Endothelial cell of umbilical vein (primary cell): ENCODE results near the gene FAM131C. TPM values are rescaled to one million over a fixed set of nuclear protein-coding genes. Genes with fewer than 3 reads are reported as not detected.

Experiments used
- BruUV-seq: library from RNA; stranded (reverse); fragments of 400-500 nt; replicated peaks from 2 replicates; lab custom pipeline; 2021; lab: Mats Ljungman, UMichigan
- CTCF ChIA-PET: fragments of 300-600, 350-600 bp; sonication (Branson Sonifier 250); formaldehyde crosslinking; loops from one replicate; lab custom pipeline; 2021; ENCODE audit warnings: antibody characterized with exemption, inconsistent platforms; lab: Charles Lee
- POLR2A ChIA-PET: fragments of 300-600, 350-600 bp; sonication (Branson Sonifier 250); formaldehyde crosslinking; loops from one replicate; lab custom pipeline; 2021; ENCODE audit warnings: antibody characterized with exemption, inconsistent platforms; lab: Charles Lee
- DNase-seq: peaks from one replicate; pipeline ENCODE4 v3.0.0-alpha.2; 2011; ENCODE audit warnings: low read depth, low spot score
- FAIRE-seq: peaks from 2 replicates; lab custom pipeline; 2011; peaks lifted over from hg19 to GRCh38; lab: Jason Lieb, UNC
- H2AFZ ChIP-seq: 2 replicates; pipeline ENCODE4 v1.6.0; 2012; ENCODE audit warnings: low read depth, low read length, control low read depth, inconsistent platforms
- H3K27ac ChIP-seq: 2 replicates; pipeline ENCODE4 v1.5.1; 2011; ENCODE audit warnings: low read depth, mild to moderate bottlenecking, control low read depth, low read length, moderate library complexity; ENCODE audit not compliant: insufficient read depth
- H3K27me3 ChIP-seq, 2 experiments: 2 replicates each; pipeline versions ENCODE4 v1.6.0 to v1.6.1; 2011; ENCODE audit warnings: low read length in 2 of 2, mixed read lengths in 1 of 2; ENCODE audit not compliant: control insufficient read depth in 2 of 2, insufficient read depth in 2 of 2
- H3K36me3 ChIP-seq, 2 experiments: 2 replicates in 1 of 2; 3 replicates in 1 of 2; pipeline ENCODE4 v1.5.1; 2011; ENCODE audit warnings: low read length in 2 of 2, mild to moderate bottlenecking in 1 of 2, moderate library complexity in 1 of 2; ENCODE audit not compliant: control insufficient read depth in 2 of 2, insufficient read depth in 2 of 2; ENCODE audit errors: extremely low read depth in 1 of 2
- H3K4me1 ChIP-seq: 3 replicates; pipeline ENCODE4 v1.5.1; 2011; ENCODE audit warnings: mild to moderate bottlenecking, low read length; ENCODE audit not compliant: control insufficient read depth, insufficient read depth; ENCODE audit errors: extremely low read depth
- H3K4me2 ChIP-seq: 2 replicates; pipeline ENCODE4 v1.6.1; 2011; ENCODE audit warnings: low read length, control low read depth, mixed read lengths; ENCODE audit not compliant: insufficient read depth
- H3K4me3 ChIP-seq, 3 experiments: fragments of 200-600 bp in 1 of 3; sonication (generic), shearing (Covaris generic) in 1 of 3; replicated peaks in 1 of 3; 2 replicates each; pipeline ENCODE4 v1.5.1; 2011 to 2016; ENCODE audit warnings: control low read depth in 3 of 3, low read length in 3 of 3, mild to moderate bottlenecking in 2 of 3, inconsistent platforms in 1 of 3, low read depth in 1 of 3, moderate library complexity in 1 of 3; ENCODE audit not compliant: insufficient read depth in 1 of 3
- H3K79me2 ChIP-seq: 2 replicates; pipeline ENCODE4 v1.6.0; 2012; ENCODE audit warnings: low read length, inconsistent platforms; ENCODE audit not compliant: control insufficient read depth, insufficient read depth
- H3K9ac ChIP-seq: replicated peaks from 2 replicates; pipeline ENCODE3; 2011; ENCODE audit warnings: low read length, control low read depth; ENCODE audit not compliant: insufficient read depth; ENCODE audit errors: extremely low read depth
- H3K9me1 ChIP-seq: replicated peaks from 3 replicates; pipeline ENCODE4 v1.6.0; 2011; ENCODE audit warnings: mild to moderate bottlenecking, low read length; ENCODE audit not compliant: control insufficient read depth, insufficient read depth; ENCODE audit errors: extremely low read depth
- H3K9me3 ChIP-seq: replicated peaks from 2 replicates; pipeline ENCODE4 v1.5.1; 2012; ENCODE audit warnings: low read length, inconsistent platforms; ENCODE audit not compliant: control insufficient read depth, insufficient read depth
- H4K20me1 ChIP-seq: replicated peaks from 2 replicates; pipeline ENCODE3; 2011; ENCODE audit warnings: mild to moderate bottlenecking, low read length; ENCODE audit not compliant: control insufficient read depth, insufficient read depth; ENCODE audit errors: extremely low read depth
- EZH2 ChIP-seq: IDR thresholded peaks from 2 replicates; pipeline ENCODE4 v1.6.1; 2012; ENCODE audit warnings: borderline replicate concordance, low read depth, mild to moderate bottlenecking, moderate library complexity, low read length, inconsistent platforms; ENCODE audit not compliant: severe bottlenecking
- FOS ChIP-seq: IDR thresholded peaks from 2 replicates; pipeline ENCODE4 v1.6.1; 2011; ENCODE audit warnings: mild to moderate bottlenecking, low read length, moderate library complexity, borderline replicate concordance; ENCODE audit not compliant: insufficient read depth
- GATA2 ChIP-seq: IDR thresholded peaks from 2 replicates; pipeline ENCODE4 v1.7.0; 2011; ENCODE audit warnings: low read depth, mild to moderate bottlenecking, moderate library complexity, mixed read lengths, low read length; ENCODE audit not compliant: insufficient read length, insufficient read depth
- JUN ChIP-seq: IDR thresholded peaks from 2 replicates; pipeline ENCODE4 v1.6.1; 2011; ENCODE audit warnings: borderline replicate concordance, low read depth; ENCODE audit not compliant: insufficient read length, insufficient read depth
- MAX ChIP-seq: IDR thresholded peaks from 2 replicates; pipeline ENCODE4 v1.6.1; 2011; ENCODE audit not compliant: insufficient read depth, insufficient read length
- MYC ChIP-seq: IDR thresholded peaks from one replicate; pipeline ENCODE4 v1.6.1; 2011; ENCODE audit warnings: mild to moderate bottlenecking, low read depth, low read length
- POLR2A ChIP-seq: IDR thresholded peaks from 2 replicates; pipeline ENCODE4 v1.6.1; 2012; ENCODE audit warnings: low read depth, mild to moderate bottlenecking, control low read depth, low read length
- POLR2AphosphoS5 ChIP-seq: IDR thresholded peaks from 2 replicates; pipeline ENCODE4 v1.6.1; 2012; ENCODE audit warnings: low read depth, mild to moderate bottlenecking, control low read depth, low read length, moderate library complexity; ENCODE audit not compliant: insufficient read depth
- dilution Hi-C: fragments of 300-500 bp; cut with MboI; formaldehyde crosslinking; loops from one replicate; pipeline ENCODE4 v1.15.0; 2019; ENCODE audit warnings: low sequenced_read_pairs; ENCODE audit not compliant: extremely low pct_ligation_motif_present
- intact Hi-C: fragments of 100-400 bp; cut with micrococcal nuclease; formaldehyde crosslinking; loops from one replicate; pipeline ENCODE4 v1.10.0; 2022
- polyA plus RNA-seq, 4 experiments: library from polyadenylated mRNA; depleted of rRNA in 3 of 4; stranded (reverse) in 3 of 4; unstranded in 1 of 4; fragments of >200 nt; gene quantifications; 2 replicates each; pipeline versions ENCODE4 v1.2.1 to v1.2.3, GENCODE V29; 2011 to 2012; ENCODE audit warnings: missing spikeins in 1 of 4
- total RNA-seq: library from RNA; stranded (reverse); gene quantifications from 2 replicates; pipeline ENCODE4 v1.2.3, GENCODE V29; 2021
- TF ChIP-seq, protein P1 (sequence below), 2 donors: IDR thresholded peaks; 1 replicate in 1 of 2; 2 replicates in 1 of 2; pipeline ENCODE4 v1.5.1; 2011; ENCODE audit warnings: low read length in 2 of 2, mild to moderate bottlenecking in 2 of 2, moderate library complexity in 2 of 2, control low read depth in 1 of 2, inconsistent platforms in 1 of 2, low read depth in 1 of 2; ENCODE audit not compliant: insufficient read depth in 1 of 2; ENCODE audit errors: extremely low read depth in 1 of 2

Gene FAM131C
- total and polyA plus RNA-seq, 2 donors (not counting 3 experiments of a cell fraction or from before 2014, with no cell fraction given): 0.23 TPM; not detected in 1

DNA sequence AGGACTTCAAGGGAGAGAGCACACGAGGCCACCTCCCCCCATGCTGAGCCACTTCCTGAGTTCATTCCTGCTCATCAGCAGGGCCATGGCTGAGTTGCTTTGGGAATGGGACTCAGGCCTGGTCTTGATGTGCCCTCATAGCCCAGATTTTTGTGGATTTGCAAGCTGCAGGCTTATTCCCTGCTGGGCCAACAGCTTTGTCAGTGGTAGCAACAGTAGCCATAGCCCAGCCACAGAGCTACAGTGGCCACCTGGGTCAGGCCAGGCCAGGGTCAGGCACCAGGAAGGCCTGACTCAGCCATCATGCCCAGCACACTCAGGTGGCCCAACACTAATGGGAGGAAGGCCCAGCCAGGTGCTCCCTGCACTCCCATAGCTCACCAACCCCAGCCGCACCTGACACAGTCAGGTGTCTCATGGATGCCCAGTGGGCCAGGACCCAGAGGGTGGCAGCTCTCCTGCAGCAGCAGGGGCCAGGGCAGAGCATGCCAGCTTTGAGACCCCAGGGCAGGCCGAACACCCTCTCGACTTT, 49.0 kb upstream of the FAM131C start:
- no peak overlapping the region for H3K4me2 ChIP-seq
- H4K20me1 ChIP-seq: no peaks in the 10 kb centered on the region
- no TSS peak for BruUV-seq
- CTCF ChIA-PET: interaction anchor here (0.6 to 5.6 kb wide), 5 partner anchors 13 to 241 kb away, joined by 3 to 67 read pairs (median 4); no protein-coding TSS in a partner anchor
- H2AFZ ChIP-seq: no peak overlapping the region
- peak; percentile 65 for FAIRE-seq
- peaks cover 8% of the 10 kb centered on the region for H3K79me2 ChIP-seq
- no peaks in the 10 kb centered on the region for H3K4me1 ChIP-seq
- no peaks in the 10 kb centered on the region for H3K9me3 ChIP-seq
- H3K27ac ChIP-seq: no peak overlapping the region
- dilution Hi-C loops: no loop called here
- H3K36me3 ChIP-seq: peaks cover 29 to 46% of the 10 kb centered on the region in 2 experiments
- intact Hi-C loops: loop anchor here (5.0 kb wide), 1 partner anchor 35 kb away; no protein-coding TSS in a partner anchor
- H3K9ac ChIP-seq: no peak overlapping the region
- H3K4me3 ChIP-seq: no peak overlapping the region
- no peaks in the 10 kb centered on the region for H3K9me1 ChIP-seq
- TF ChIP-seq JUN (no peak), GATA2 (no peak), EZH2 (no peak), MAX (no peak), POLR2AphosphoS5 (no peak), POLR2A (no peak), FOS (no peak), MYC (no peak)
- TF ChIP-seq, protein P1, sequence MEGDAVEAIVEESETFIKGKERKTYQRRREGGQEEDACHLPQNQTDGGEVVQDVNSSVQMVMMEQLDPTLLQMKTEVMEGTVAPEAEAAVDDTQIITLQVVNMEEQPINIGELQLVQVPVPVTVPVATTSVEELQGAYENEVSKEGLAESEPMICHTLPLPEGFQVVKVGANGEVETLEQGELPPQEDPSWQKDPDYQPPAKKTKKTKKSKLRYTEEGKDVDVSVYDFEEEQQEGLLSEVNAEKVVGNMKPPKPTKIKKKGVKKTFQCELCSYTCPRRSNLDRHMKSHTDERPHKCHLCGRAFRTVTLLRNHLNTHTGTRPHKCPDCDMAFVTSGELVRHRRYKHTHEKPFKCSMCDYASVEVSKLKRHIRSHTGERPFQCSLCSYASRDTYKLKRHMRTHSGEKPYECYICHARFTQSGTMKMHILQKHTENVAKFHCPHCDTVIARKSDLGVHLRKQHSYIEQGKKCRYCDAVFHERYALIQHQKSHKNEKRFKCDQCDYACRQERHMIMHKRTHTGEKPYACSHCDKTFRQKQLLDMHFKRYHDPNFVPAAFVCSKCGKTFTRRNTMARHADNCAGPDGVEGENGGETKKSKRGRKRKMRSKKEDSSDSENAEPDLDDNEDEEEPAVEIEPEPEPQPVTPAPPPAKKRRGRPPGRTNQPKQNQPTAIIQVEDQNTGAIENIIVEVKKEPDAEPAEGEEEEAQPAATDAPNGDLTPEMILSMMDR (IDR thresholded peaks at IDR 0.05; ENCODE audit: extremely low read depth in 1 of 2, insufficient read depth in 1 of 2, low read depth in 1 of 2, low read length in 2 of 2): no peak
- no peak for DNase-seq
- H3K27me3 ChIP-seq: no peaks in the 10 kb centered on the region
- POLR2A ChIA-PET: interaction anchor here (1.4 kb wide), 1 partner anchor 8 kb away, joined by 4 read pairs; no protein-coding TSS in a partner anchor
